CD4-positive, alpha-beta T cell treated with Interleukin-6 at 100 ng/mL for 8 hours (primary cell): ENCODE measurements around the gene VWA5B1.

Experiments used
- DNase-seq: peaks from one replicate; pipeline ENCODE4 v3.0.0-alpha.2; 2020; ENCODE audit warnings: mixed read lengths, low spot score

VWA5B1 gene

GRCh38 chr1:20349561-20349960, 58.9 kb downstream of the VWA5B1 start:
- DNase-seq, result no peak

- DNase-seq, result no peak
Observed at GRCh38 chr1:20349971-20350370, 59.3 kb downstream of the VWA5B1 start.

GRCh38 chr1:20350421-20350820, 59.7 kb downstream of the VWA5B1 start:
- DNase-seq, result no peak

- DNase-seq, result no peak
Observed at GRCh38 chr1:20351911-20352701, 61.4 kb downstream of the VWA5B1 start.

GRCh38 chr1:20353836-20354235, 63.2 kb downstream of the VWA5B1 start:
- no peak for DNase-seq

GRCh38 chr1:20354610-20355009, 63.9 kb downstream of the VWA5B1 start:
- no peak for DNase-seq

GRCh38 chr1:20355101-20355827, 64.6 kb downstream of the VWA5B1 start:
- DNase-seq, result no peak

- no peak for DNase-seq
Observed at GRCh38 chr1:20355828-20356735, 65.4 kb downstream of the VWA5B1 start.

- no peak for DNase-seq
Observed at GRCh38 chr1:20356850-20357459, 66.3 kb downstream of the VWA5B1 start.

- DNase-seq, result no peak
Observed at GRCh38 chr1:20357796-20358195, 67.1 kb downstream of the VWA5B1 start.

- no peak for DNase-seq
Observed at GRCh38 chr1:20358761-20359263, 68.1 kb downstream of the VWA5B1 start.

GRCh38 chr1:20359451-20360330, 69.0 kb downstream of the VWA5B1 start:
- peak; percentile 12 for DNase-seq

- no peak for DNase-seq
Observed at GRCh38 chr1:20361401-20361800, 70.7 kb downstream of the VWA5B1 start.

GRCh38 chr1:20361805-20362381, 71.2 kb downstream of the VWA5B1 start:
- no peak for DNase-seq

- no peak for DNase-seq
Observed at GRCh38 chr1:20362856-20363255, 72.2 kb downstream of the VWA5B1 start.

- DNase-seq, result no peak
Observed at GRCh38 chr1:20365421-20366055, 74.9 kb downstream of the VWA5B1 start.

- no peak for DNase-seq
Observed at GRCh38 chr1:20366056-20366462, 75.4 kb downstream of the VWA5B1 start.

GRCh38 chr1:20366463-20367115, 75.9 kb downstream of the VWA5B1 start:
- no peak for DNase-seq

- DNase-seq, result no peak
Observed at GRCh38 chr1:20367116-20367585, 76.5 kb downstream of the VWA5B1 start.
